GM11168 (cell line): ENCODE measurements around the gene CFAP45.

Experiments
- in situ Hi-C: fragments of 300-500 bp; cut with MboI; formaldehyde crosslinking; loops from one replicate; pipeline ENCODE4 v1.12.0; 2022; ENCODE audit warnings: low sequenced_read_pairs; ENCODE audit not compliant: unreplicated experiment

The CFAP45 gene, protein sequence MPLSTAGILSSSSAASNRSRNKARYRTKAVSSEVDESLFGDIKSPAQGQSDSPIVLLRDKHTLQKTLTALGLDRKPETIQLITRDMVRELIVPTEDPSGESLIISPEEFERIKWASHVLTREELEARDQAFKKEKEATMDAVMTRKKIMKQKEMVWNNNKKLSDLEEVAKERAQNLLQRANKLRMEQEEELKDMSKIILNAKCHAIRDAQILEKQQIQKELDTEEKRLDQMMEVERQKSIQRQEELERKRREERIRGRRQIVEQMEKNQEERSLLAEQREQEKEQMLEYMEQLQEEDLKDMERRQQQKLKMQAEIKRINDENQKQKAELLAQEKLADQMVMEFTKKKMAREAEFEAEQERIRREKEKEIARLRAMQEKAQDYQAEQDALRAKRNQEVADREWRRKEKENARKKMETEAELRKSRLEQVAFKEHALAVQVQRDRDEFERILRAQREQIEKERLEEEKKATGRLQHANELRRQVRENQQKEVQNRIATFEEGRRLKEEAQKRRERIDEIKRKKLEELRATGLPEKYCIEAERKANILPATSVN

DNA sequence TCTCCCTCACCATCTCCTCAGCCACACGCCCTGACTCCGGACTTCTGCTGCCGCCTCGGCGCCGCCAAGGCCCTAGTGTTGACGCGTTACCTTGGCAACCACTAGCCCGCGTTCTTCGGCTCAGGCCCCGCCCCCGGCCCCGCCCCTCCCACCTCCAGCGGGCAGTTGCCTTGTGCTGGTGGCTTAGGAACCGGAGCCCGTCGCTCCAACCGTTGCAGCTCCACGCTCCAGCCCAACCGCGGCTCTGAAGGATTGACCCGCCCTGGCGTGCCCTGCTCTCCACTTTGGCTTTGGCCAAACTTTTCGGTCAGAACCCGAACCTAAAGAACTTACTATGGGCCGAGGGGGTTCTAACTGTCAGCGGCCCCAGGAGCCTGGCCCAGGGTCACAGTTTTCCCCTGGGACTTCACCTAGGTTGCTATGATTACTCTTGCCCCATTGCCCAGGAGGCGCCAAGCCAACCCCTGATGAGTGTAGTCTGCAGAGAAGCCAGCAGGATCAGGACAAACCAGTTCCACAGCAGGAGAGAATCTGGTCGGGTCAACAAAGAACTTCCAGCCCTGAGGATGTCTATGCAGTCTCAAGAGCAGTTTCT is at the start of gene CFAP45:
TSS of gene CFAP45 (minus strand) at position 80 of the 595 bp plus-strand sequence. CDS start at position 13, 67 bp downstream.
- in situ Hi-C loops: no loop called here

DNA sequence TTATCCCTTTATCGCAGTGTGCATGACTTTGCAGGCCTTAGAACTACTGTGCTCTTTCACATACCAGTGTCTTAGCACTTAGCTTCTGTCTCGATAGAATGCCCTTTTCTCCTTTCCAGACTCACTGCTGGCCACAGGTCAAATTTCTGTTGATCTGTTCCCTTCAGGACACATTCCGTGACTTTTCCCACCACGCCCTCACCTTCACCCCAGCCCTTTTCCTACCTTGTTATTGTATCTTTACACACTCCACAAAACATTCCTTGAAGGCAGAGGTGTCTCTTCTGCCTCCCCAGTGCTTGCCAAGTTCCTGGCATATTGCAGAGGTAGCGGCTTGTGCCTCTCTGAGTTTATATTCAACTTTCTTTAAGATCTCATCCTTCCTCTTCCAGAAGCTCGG is 49.2 kb upstream of the CFAP45 start:
- in situ Hi-C loops: no loop called here

DNA sequence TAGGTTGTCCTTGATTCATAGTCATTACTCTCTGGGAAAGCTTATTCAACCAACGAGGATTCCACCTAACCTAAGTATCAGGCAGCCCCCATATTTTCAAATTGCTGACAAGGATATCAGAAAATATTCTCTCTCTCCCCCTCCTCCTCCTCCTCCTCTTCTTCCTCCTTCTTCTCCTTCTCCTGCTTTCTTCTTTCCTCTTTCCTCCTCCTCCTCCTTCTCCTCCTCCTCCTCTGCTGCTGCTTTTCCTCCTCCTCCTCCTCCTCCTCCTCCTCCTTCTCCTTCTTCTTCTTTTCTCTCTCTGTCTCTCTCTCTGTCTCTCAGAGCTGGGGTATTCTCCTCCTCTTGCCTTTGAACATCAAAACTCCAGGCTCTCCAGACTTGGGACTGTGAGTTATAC is 48.0 kb upstream of the CFAP45 start:
- in situ Hi-C loops: no loop called here

DNA sequence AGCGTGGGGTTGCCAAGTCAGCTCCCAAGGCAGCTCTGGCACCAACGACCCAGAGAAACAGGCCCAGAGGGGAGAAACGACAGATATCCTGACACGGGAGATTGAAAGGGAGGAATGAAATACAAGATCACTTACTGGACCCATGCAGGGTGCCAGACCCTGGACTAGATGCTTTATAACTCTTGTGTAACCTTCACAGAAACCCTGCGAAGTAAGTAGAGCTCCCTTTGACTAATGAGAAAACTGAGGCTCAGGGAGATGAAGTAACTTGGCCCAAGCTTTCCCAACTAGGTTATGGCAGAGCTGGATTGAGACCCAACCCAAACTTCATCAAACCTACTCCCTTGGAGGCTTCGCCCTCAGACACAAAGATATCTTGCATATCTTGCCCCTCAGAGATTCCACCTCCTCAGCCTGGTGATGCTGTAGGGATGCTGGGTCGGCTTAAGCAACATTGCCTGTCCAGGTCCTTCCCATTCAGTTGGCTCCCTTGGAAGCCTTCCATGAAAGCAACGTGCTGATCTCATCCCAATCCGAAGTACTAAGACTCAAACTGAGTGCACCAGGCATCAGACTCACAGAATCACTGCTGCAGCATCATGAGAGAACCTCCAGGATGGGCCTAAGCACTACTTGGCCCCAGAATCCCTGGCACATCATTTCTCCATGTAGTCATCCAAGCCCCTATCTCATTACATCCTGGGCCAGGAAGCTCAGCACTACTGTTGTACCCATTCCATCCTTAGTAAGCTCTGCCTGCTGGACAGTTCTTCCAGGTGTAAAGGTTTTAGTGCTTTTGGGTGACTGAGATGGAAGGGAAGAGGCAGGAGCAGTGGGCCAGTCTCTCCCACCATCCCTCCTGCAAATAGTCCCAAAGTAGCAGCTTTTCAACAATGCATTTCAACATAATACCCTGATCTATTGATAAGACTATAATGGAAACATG is 46.5 kb upstream of the CFAP45 start:
- in situ Hi-C loops: no loop called here

DNA sequence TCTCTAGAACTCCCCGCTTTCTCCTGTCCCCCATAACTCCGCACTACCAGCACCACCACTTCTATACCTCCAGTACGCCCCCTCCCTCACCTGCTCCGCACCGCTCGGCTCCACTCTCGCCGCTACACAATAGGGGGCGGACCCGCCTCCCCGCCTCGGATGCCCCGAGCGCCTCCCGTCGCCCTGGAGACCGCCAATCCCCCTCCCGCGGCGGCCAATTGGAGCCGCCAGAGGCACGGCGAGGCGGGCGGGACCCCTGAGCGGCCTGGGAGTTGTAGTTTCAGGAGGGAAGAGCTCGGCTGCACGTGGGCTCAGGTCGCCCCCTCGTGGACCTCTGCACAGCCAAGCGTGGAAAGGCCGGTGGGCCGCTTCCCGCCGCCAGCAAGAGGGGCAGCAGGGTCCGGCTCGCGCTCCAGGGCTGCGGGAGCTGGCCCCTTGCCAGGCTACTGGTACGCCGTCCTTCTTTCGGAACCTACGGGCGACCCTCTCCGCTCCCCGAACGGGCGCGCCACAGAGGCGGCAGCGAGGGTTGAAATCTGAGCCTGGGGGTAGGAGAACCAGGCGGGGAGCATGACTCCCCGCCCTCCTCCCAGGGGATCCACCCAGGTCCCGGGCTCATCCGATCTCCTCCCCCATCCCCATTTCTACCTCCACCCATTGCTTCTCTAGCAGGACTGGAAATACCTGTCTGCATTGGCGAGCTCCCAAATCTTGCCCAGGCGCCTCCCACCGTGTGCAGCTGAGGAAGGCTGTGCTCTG is 45.7 kb upstream of the CFAP45 start, which contains the start of gene IGSF9:
TSS of gene IGSF9 (minus strand) at position 131 of the 759 bp plus-strand sequence. CDS start 2,159 bp downstream, outside the sequence.
- in situ Hi-C loops: no loop called here

DNA sequence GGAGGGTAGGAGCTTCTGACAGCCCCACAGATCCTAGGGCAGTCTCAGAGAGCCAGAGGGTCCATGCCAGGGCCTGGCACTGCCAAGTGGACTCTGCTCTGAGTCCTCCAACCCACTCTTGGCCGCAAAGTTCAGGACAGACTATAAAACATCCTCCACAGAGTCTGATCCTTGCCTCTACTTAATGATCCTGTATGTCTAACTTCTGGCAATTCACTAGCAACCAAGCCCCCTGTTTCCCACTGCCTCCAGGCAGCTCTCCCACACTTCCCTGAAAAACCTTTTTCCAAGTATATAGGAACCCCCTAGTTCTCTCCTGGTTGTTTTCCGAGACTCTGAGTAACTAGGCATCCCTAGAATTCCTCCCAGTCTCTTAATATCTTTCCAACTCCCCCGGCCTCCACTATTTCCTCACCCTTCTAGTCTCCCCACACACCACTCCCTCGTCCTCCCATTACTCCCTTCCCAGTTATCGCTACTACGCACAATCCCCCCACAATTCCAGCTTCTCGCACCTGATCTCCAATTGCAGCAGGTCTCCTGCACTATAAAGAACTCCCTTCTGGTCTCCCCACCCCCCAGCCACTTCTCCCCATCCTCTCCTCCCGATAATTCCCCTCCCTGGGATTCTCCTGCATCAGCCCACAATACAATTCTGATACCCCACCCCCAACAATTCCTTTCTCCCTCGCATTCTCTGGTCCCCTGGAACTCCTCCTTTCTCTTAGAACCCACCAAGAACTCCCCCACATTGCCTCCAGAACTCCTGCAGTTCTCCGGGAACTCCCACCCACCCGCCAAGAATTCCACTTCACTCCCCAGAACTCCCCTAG is 44.9 kb upstream of the CFAP45 start:
- in situ Hi-C loops: no loop called here

DNA sequence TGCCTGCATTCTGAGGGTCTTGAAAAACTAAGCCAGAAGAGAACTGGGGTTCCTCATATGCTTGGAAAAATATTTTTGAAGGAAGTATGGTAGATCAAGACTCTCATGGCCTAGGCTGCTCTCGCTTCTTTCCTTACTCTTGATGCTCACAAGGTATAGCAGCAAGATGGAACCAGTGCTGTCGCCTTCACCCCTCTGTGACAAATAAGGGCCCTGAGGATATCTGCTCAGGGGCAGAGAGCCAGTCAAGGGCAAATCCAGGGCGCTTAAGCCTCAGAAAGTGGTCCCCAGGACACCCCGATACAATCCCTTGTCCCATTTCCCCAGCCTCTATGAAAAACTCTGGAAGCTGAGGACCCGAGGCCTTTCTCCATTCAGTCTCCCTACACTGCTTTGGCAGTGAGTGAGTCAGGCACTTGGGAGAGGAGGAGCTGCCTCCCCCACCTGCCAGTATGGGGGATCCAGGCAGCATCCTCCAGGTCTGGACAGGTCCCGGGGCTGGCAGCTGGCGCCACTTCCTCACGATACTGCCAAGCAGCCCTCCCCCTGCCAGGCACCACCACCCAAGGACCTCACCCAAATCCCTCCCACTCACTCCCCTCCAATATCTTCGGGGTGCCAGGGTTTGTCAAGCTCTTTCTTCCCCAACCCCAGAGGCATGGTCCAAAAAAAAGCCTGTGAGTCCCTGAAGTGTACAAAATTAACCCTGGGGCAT is 44.1 kb upstream of the CFAP45 start:
- in situ Hi-C loops: no loop called here

DNA sequence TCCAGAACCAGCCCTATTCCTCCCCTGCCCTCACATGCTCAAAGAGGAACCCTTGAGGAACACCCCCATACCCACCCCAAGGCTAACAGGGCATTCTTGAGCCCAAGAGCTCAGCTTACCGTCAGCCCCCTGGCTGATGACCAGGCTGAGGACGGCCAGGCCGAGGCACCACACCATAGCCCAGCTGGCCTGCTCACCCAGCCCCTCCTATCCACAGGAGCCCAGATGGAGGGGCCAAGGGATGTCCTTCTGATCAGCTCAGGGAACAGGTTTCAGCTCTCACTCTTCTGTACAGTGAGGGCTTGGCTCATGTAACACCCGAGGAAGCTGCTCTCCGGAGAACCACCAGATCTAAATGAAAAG is 43.3 kb upstream of the CFAP45 start:
- in situ Hi-C loops: no loop called here

DNA sequence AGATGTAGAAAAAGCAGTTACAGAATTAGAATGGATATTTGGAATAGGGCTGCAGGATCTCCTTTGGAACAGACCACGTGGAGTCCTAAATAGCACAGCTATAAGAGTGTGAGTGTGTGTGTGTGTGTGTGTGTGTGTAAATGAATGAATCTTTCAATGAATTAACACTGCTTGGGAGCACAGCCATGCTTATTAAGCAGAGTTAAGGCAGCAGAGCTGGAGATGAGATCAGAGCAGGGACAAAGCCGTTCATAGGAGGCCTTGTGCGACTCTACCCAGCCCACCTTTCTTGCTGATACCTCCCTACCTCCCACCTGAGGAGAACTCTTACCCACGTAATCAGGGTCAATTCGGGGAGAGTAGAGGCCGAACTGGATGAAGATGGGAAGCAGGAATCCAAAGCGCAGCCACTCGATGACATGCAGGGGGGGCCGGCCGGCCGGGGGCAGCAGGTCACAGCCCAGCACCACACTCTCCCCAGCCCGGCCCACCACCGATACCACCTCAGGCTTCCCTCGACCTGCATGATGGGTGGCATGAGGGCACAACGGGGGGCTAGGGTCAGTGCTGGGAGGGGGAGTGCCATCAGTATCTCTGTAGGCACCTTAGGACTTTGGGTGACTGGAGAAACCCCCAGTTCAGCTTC is 42.8 kb upstream of the CFAP45 start:
- in situ Hi-C loops: no loop called here

DNA sequence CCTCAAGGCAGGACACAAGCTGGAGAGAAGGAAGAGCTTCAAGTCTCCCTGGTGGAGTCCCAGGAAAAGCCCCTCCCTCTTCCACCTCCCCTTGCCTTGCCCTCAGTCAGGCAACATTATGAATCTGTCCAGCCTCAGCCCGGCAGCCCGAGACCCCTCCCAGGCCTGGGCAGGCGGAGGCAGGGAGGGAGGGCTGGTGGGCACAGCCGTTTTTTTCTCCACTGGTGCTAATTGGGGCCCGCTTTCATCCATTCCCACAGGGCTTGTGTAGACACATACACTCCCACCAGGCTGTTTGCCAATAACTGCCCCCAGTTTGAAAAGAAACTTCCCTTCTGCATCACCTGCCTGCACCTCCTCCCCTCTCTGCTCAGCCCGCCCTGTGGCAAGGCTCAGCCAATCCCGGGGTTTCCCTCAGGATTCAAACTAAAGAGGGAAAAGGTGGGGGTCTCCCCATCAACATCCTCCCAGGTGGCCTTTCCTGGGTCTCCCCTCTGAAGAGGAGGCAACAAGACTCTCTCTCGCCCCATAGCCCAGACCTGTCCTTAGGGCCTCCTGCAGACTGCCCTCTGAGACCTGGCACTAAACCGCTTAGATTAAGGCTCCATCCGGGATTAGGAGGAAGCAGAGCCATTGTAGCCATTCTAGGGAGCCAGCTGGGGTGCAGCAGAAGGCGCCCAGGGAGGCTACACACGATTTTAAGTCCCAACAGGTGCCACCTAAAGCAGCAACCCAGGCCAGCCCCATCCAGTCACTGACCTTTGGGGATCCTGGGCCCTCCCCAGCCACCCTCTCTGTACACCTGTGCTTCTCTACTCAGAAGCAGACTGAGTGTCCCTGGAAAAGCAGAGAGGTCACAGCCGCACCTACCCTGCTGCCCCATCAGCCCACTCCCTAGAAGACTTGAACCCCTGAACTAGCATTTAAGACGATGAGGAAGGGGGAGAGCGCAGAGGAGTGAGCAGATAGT is 41.9 kb upstream of the CFAP45 start:
- in situ Hi-C loops: no loop called here

DNA sequence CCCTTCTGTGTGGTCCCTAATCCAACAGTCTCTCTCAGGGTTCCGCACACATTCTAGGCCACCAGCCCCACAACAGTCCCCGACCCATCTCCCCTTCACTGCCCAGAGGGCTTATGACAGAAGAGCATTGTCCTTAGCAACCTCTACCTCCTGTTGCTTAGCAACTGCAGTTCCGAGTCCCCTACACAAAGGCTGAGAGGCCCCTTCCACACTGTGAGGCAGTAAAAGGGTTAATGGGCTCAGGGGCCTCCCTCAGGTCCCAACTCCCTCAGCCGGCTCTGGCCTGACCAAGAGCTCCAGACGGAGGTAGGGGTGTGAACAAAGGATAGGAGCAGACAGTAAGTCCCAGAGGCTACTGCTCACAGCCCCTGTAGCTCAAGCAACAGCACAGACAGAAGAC is 41.2 kb upstream of the CFAP45 start:
- in situ Hi-C loops: no loop called here

DNA sequence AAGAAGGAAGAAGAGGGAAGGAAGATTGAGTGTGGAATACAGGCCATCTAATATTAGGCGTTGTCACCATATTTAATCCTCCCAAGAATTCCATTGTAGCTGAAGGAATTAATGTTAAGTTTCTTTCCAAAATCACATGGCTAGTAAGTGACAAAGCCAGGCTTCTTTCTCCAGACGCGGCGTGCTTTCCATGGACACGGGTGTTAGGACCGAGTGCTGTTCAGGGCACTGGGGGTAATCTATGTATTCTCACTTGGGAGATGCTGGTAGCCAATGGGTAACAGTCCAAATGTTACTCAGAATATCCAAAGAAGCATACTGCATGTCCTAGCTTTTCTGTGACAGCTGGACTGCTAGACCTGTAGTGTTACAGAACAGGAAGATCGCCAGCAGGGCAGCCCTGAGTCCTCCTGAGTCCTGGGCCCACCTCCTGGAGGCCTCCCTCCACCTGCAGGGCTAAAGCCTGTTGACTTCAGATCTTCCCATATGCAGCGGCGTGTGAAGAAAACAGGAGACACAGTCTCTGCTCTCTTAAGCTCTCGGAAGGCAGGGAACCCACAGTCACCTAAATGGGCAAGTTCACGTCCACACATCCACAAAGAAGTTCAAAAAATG is 40.1 kb upstream of the CFAP45 start:
- in situ Hi-C loops: no loop called here

DNA sequence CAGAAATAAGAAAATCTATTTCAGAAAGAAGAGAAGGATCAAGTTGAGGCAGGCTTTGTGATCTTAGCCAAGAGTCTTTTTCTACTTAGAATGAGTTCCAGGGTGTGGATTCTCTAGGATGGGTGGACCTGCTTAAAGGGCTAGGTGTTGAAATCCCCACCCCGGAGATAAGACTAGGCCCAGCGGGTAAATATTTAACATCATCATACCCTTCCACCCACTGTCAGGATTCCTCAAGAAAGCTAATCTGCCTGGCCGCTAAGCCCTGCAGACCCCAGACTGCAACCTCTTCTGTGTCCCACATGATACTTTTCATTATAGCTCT is 39.7 kb upstream of the CFAP45 start:
- in situ Hi-C loops: loop anchor here (5.0 kb wide), 1 partner anchor 68 kb away; no protein-coding TSS in a partner anchor

DNA sequence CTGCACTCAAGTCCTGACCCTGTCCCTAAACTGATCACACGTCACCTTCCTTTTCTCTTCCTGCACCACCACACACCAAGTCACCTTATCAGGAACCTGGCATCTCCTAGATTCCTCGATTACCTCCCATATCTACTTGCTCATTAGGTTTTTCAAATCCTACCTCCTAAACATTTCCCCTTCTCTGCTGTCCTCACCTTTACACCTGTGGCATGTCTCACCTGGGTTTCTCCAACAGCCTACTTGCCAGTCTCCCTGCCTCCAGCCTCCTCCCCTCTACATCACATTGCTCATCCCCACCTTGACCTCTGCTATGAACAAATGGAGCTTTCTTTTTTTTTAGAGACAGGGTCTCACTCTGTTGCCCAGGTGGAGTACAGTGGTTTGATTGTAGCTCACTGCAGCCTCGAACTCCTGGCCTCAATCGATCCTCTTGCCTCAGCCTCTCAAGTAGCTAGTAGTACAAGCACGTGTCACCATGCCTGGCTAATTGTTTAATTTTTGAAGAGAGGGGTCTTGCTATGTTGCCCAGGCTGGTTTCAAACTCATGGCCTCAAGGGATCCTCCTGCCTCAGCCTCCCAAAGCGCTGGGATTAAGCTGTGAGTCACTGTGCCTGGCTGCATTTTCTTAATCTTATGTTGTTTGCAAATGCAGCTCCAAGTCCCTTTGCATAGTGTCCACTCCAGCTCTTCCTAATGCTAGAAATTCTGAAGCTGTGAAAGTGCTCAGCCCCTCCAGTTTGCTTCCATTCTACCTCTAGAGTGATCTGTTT is 39.1 kb upstream of the CFAP45 start:
- in situ Hi-C loops: loop anchor here (5.0 kb wide), 1 partner anchor 68 kb away; no protein-coding TSS in a partner anchor

DNA sequence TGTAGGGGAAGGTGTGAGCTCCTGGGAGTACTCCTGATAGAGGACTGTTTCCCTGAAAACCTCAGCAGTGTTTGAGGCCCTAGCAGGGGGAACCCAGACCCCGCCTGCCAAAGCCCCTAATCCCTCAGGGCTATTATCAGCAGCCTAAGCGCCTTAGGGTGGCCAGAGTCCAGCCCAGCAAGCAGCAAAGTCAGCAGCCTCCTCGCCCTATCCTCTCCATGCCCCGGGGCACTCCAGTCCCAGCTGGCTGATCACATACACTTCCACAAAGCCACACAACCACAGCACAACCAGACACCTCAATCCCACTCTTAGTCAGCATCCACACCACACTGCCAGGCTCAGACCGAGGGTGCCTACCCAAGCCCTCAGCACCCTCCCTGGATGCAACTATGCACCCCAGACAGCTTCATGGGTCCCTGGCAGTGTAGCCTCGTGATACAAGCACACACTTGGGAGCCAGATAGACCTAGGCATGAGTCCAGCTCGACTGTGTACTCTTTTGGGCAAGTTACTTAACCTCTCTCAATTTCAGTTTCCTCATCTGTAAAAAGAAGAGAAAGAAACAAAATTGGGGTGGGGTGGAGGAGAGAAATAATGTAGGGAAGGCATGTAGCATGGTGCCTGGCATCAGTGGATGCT is 38.4 kb upstream of the CFAP45 start:
- in situ Hi-C loops: loop anchor here (5.0 kb wide), 1 partner anchor 69 kb away; no protein-coding TSS in a partner anchor
